ENCODE data around the gene NCR3LG1.
A peak's percentile ranks its signal among the peaks of the same experiment; 100 is the strongest.

The NCR3LG1 gene

GRCh38 chr11:17387811-17388210, 36.2 kb downstream of the NCR3LG1 start:
- peak; percentile 16 for DNase-seq (ENCODE audit: low read depth)
- TF ChIP-seq MAX (IDR thresholded peaks at IDR 0.05; ENCODE audit: low read depth, low read length): no peak
- TF ChIP-seq CTCF (IDR thresholded peaks at IDR 0.05; ENCODE audit: low read depth, low read length): no peak
- TF ChIP-seq POLR2A (IDR thresholded peaks at IDR 0.05; ENCODE audit: extremely low read depth, insufficient read length): no peak
- no peak for TF ChIP-seq MYC (IDR thresholded peaks at IDR 0.05; ENCODE audit: low read depth, low read length)
- H3K4me3 ChIP-seq (ENCODE audit: low read depth, low read length): no peak overlapping the region

GRCh38 chr11:17388609-17389210, 37.1 kb downstream of the NCR3LG1 start, which contains the start of gene KCNJ11:
KCNJ11 (minus strand) TSS chr11:17388659; CDS start chr11:17388091, 568 bp downstream.
- no peak within 1 kb of the TSS for H3K4me3 ChIP-seq (ENCODE audit: low read depth, low read length)
- TF ChIP-seq POLR2A (IDR thresholded peaks at IDR 0.05; ENCODE audit: extremely low read depth, insufficient read length): no peak
- no peak for TF ChIP-seq CTCF (IDR thresholded peaks at IDR 0.05; ENCODE audit: low read depth, low read length)
- TF ChIP-seq MYC (IDR thresholded peaks at IDR 0.05; ENCODE audit: low read depth, low read length): no peak
- TF ChIP-seq MAX (IDR thresholded peaks at IDR 0.05; ENCODE audit: low read depth, low read length): no peak
- no peak for DNase-seq (ENCODE audit: low read depth)

GRCh38 chr11:17389211-17389956, 37.8 kb downstream of the NCR3LG1 start:
- no peak overlapping the region for H3K4me3 ChIP-seq (ENCODE audit: low read depth, low read length)
- DNase-seq (ENCODE audit: low read depth): peak; percentile 71
- TF ChIP-seq MYC (IDR thresholded peaks at IDR 0.05; ENCODE audit: low read depth, low read length) (no peak), CTCF (IDR thresholded peaks at IDR 0.05; ENCODE audit: low read depth, low read length) (peak; percentile 33)

GRCh38 chr11:17389957-17390649, 38.5 kb downstream of the NCR3LG1 start:
- TF ChIP-seq MAX (IDR thresholded peaks at IDR 0.05; ENCODE audit: low read depth, low read length) (no peak), MYC (IDR thresholded peaks at IDR 0.05; ENCODE audit: low read depth, low read length) (no peak), POLR2A (IDR thresholded peaks at IDR 0.05; ENCODE audit: extremely low read depth, insufficient read length) (no peak), CTCF (IDR thresholded peaks at IDR 0.05; ENCODE audit: low read depth, low read length) (no peak)
- no peak overlapping the region for H3K4me3 ChIP-seq (ENCODE audit: low read depth, low read length)
- no peak for DNase-seq (ENCODE audit: low read depth)

- no peak overlapping the region for H3K4me3 ChIP-seq (ENCODE audit: low read depth, low read length)
- no peak for DNase-seq (ENCODE audit: low read depth)
- TF ChIP-seq MAX (IDR thresholded peaks at IDR 0.05; ENCODE audit: low read depth, low read length): no peak
- TF ChIP-seq POLR2A (IDR thresholded peaks at IDR 0.05; ENCODE audit: extremely low read depth, insufficient read length): no peak
- TF ChIP-seq CTCF (IDR thresholded peaks at IDR 0.05; ENCODE audit: low read depth, low read length): no peak
- TF ChIP-seq MYC (IDR thresholded peaks at IDR 0.05; ENCODE audit: low read depth, low read length): no peak
Observed at GRCh38 chr11:17391493-17392355, 40.1 kb downstream of the NCR3LG1 start.

Data from NB4 (cell line).